NCI-H510A (cell line): ENCODE measurements around the gene IRAG1.
A peak's percentile ranks its signal among the peaks of the same experiment; 100 is the strongest.

Experiments used
- DNase-seq: peaks from one replicate; lab custom pipeline; 2025; lab: John Stamatoyannopoulos, UW

IRAG1 gene, protein sequence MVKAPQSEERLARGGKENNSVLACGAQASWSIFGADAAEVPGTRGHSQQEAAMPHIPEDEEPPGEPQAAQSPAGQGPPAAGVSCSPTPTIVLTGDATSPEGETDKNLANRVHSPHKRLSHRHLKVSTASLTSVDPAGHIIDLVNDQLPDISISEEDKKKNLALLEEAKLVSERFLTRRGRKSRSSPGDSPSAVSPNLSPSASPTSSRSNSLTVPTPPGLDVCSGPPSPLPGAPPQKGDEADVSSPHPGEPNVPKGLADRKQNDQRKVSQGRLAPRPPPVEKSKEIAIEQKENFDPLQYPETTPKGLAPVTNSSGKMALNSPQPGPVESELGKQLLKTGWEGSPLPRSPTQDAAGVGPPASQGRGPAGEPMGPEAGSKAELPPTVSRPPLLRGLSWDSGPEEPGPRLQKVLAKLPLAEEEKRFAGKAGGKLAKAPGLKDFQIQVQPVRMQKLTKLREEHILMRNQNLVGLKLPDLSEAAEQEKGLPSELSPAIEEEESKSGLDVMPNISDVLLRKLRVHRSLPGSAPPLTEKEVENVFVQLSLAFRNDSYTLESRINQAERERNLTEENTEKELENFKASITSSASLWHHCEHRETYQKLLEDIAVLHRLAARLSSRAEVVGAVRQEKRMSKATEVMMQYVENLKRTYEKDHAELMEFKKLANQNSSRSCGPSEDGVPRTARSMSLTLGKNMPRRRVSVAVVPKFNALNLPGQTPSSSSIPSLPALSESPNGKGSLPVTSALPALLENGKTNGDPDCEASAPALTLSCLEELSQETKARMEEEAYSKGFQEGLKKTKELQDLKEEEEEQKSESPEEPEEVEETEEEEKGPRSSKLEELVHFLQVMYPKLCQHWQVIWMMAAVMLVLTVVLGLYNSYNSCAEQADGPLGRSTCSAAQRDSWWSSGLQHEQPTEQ

DNA sequence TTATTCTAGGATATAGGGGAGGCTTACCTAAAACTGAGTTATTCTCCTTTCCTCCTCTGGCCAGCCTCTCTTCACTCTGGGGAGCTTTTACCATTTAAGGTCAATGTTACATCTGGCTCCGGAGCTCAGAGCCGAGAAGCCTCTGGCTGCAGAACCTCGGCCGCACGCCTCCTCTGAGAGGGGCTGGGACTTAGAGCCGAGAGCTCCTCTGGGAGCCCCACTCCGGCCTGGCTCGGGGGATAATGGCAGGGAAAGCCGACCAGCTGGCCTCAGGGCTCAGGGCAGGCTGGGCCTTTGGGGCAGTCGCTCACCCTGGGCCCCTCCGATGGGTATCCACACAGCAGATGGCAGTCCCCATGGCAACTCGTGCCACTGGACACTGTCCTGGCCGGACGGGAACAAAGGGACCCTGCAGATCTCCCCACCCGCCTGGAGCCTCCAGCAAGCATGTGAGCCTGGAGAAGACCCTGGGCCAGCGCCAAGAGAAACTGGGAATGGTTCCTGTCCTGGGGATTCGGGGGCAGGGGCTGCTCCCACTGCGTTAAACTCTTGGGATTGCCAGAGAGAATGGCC, at the start of gene IRAG1:
TSS of gene IRAG1 (minus strand) at position 247 of the 573 bp plus-strand sequence. CDS start at position 94, 153 bp downstream.
- no peak for DNase-seq

GRCh38 chr11:10742460-10743208, 49.1 kb upstream of the IRAG1 start:
- no peak for DNase-seq

DNA sequence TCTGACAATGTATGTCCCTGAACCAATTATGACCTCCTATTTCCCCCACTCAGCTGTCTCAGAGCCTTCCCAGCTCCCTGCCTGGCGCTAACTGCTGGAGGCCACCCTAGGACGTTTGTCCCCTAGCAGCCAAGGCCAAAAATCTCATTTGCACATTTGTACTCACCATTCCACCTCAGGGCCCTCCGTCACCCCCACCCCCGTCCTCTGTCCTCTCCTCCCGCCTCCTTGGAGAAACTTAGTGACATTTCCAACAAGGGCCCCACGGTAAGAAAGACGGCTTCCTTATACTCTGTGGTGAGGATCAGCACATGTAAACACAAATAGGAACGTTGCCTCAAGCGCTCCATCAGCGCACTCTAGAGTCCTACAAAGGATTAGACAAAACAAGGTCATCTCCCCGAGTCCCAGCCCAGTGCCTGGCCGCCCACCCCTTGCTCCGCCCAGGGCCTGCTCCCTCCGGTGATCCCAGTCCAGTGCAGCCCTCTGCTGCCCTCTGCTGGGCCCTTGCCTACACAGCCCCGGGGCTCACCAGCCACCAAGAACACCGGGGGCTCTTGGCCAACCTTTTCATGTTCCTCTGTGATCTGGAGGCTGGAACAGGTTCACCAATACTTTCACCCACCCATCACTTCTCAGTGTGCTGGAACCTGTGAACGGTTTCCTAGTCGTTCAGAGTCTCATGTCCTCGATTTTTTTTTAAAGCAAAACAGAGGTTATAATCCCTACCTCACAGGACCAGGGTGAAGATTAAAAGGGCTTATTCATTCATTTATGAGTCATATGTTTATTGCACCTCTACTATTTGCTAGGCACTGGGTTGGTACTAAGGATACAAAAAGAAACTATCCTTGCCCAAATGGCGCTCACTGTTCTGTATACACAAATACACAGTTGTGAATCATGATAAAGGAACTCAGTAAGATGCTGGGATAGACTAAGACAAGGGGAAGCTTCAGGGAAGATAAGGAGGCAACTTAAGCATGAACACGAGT, 42.2 kb upstream of the IRAG1 start:
- peak; percentile 71 for DNase-seq

DNA sequence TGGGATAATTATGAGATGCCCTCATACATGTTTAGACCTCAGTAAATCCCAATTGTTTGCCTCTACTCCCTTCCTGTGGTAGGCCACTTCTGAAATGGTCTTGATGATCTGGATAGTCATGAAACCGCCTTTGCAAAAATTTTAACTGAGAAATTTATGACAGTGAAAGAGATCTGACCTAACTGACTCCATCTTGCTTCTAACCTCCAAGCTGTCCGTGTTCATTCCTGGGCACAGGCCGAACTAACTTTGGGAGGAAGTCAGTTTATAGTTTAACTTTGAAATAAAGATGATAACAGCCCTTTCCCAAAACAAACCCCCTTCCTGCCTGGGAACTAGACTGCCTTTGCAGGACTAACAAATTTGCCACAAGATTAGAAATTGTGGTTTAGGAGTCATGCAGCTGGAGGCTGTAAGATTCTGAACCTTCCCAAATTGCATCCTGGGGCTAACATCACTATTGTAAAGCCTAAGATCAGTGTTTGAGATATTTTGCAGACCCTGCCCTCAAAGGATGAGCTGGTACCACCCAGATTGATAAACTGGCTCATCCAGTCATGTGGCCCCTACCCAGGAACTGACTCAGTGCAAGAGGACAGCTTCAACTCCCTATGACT, 37.6 kb upstream of the IRAG1 start:
- DNase-seq: no peak

- DNase-seq: no peak
These were observed 36.6 kb upstream of the IRAG1 start for GRCh38 chr11:10730151-10730550.

- DNase-seq: no peak
These were observed 35.4 kb upstream of the IRAG1 start for GRCh38 chr11:10728789-10729472.

DNA sequence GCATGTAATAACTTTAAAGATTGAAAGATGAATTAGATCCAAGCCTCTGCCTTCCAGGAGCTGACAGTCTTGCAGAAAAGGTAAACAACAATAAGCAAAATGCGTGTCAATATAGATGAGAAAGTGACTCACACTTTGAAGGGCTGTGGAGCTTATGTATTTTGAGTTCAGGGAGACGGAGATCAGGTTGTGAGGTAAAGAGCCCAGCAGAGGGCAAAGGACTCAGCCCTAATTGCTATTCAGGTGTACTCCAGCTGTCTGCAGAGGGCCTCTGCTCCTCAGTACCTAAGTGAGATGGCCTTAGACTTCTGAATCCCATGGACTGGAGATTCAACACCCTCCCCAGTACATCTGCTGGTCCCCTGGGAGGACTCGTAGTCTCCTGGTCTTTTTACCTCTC, 34.6 kb upstream of the IRAG1 start:
- DNase-seq: no peak

DNA sequence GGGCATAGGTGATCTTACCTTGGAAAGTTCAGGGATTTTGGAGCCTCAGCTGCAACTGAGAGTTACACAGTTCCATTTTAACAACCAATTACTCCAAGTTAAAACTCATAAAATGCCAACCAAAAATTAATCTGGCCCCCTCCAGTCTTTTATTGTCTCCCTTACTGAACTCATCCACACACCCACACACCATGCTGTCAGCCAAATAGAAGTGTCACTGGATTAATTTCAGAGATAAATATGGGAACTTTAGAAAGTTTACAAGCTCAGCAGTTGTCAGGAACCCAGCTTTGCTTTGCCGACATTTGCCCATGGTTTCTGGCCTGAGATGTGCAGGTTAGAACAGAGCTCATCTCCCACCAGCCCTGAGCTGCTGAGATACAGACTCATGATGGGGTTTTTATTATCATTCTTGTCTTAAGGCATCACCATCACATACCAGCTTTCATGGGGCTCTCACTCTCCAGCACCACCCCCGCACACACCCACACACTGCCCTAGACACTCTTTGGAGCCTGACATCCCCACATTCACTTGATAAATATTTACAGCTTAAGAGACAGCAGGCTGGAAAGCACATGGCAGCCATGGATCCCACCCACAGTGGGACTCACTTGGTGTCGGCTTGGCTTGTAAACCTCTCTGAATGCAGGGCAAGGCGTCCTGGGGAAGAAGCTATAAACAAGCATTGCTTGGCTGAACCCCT, 33.7 kb upstream of the IRAG1 start:
- no peak for DNase-seq

GRCh38 chr11:10725907-10726253, 32.3 kb upstream of the IRAG1 start:
- DNase-seq: no peak

GRCh38 chr11:10725114-10725906, 31.8 kb upstream of the IRAG1 start:
- no peak for DNase-seq

- no peak for DNase-seq
These were observed 28.8 kb upstream of the IRAG1 start for GRCh38 chr11:10722307-10722706.

DNA sequence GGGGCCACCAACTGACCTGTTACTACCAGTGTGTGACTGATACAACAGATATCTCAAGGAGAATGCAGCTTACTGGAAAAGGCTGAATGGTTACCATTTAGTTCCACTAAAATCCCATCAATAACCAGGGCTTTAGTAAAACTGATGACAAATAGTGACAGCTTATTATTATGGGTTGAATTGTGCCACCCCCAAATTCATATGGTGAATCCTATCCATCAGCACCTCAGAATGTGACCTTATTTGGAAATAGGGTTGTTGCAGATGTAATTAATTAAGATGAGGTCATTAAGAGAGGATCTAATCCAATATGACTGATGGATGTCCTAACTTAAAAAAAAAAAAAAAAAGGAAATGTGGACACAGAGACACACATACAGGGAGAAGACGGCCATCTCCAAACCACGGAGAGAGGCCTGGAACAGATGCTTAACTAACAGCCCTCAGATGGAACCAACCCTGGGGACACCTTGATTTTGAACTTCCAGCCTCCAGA, 27.4 kb upstream of the IRAG1 start:
- DNase-seq: no peak

DNA sequence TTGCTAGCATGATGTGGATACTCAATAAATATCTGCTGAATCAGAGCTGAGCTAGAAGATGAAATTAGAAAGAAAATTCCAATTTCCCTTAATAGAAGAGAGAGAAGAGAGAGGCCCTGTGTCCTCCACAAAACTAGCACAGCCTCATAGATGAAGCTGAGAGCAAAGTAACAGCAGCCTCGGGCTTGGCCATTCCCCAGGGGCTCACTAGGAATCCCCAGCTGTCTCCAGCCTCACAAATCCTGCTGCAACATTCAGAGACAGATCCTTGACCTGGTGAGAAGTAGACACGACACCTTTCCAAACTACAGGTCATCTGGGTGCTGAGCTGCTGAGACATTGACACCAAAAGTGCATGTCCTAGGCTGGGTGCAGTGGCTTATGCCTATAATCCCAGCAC, 26.1 kb upstream of the IRAG1 start:
- DNase-seq: no peak

- DNase-seq: no peak
These were observed 23.1 kb upstream of the IRAG1 start for GRCh38 chr11:10716543-10717259.

GRCh38 chr11:10716122-10716521, 22.6 kb upstream of the IRAG1 start:
- DNase-seq: no peak

- no peak for DNase-seq
These were observed 22.0 kb upstream of the IRAG1 start for GRCh38 chr11:10715571-10715970.

- no peak for DNase-seq
These were observed 15.9 kb upstream of the IRAG1 start for GRCh38 chr11:10709299-10710086.
